Peyer's patch (tissue), 4 donors: ENCODE data around the gene COIL.

ENCODE experiments used
- POLR2A ChIP-seq, 2 donors: fragments of 450-650 bp; IDR thresholded peaks; one replicate each; pipeline ENCODE4 v1.5.1; 2017; ENCODE audit warnings: antibody characterized with exemption in 2 of 2, mild to moderate bottlenecking in 2 of 2, moderate library complexity in 2 of 2
- TF ChIP-seq, protein P1 (sequence below), 6 experiments: fragments of 450-650 bp in 4 of 6; fragments of 200-600 bp in 2 of 6; sonication (generic) in 1 of 6; IDR thresholded peaks; one replicate each; pipeline ENCODE4 v1.5.1; 2017 to 2019; ENCODE audit warnings: antibody characterized with exemption in 6 of 6, mild to moderate bottlenecking in 3 of 6, moderate library complexity in 1 of 6

DNA sequence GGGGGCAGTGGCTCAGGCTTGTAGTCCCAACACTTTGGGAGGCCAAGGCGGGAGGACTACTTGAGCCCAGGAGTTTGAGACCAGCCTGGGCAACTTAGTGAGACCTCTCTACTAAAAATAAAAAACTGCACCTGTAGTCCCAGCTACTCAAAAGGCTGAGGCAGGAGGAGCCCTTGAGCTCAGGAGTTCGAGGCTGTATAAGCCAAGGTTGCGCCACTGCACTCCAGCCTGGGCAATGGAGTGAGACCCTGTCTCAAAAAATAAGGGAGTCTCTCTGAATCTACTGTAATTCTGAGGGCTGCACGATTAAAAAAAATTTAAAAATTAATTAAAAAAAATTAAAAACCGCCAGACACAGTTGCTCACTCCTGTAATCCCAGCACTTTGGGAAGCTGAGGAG, 3.9 kb downstream of the COIL start:
- TF ChIP-seq, protein P1, sequence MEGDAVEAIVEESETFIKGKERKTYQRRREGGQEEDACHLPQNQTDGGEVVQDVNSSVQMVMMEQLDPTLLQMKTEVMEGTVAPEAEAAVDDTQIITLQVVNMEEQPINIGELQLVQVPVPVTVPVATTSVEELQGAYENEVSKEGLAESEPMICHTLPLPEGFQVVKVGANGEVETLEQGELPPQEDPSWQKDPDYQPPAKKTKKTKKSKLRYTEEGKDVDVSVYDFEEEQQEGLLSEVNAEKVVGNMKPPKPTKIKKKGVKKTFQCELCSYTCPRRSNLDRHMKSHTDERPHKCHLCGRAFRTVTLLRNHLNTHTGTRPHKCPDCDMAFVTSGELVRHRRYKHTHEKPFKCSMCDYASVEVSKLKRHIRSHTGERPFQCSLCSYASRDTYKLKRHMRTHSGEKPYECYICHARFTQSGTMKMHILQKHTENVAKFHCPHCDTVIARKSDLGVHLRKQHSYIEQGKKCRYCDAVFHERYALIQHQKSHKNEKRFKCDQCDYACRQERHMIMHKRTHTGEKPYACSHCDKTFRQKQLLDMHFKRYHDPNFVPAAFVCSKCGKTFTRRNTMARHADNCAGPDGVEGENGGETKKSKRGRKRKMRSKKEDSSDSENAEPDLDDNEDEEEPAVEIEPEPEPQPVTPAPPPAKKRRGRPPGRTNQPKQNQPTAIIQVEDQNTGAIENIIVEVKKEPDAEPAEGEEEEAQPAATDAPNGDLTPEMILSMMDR (IDR thresholded peaks at IDR 0.05) = no peak
- no peak for TF ChIP-seq POLR2A (IDR thresholded peaks at IDR 0.05)
